ENCODE data around the gene CAPN2.
"Not testable (repeated sequence)": the region's sequence is repeated elsewhere in the genome, so short reads cannot be mapped to it uniquely, and the experiment has no call there.

CAPN2 gene

GRCh38 chr1:223793716-223794115 lies 81.4 kb downstream of the CAPN2 start:
- DNase-seq = no peak

GRCh38 chr1:223794136-223794880 lies 82.0 kb downstream of the CAPN2 start:
- no peak for DNase-seq

- DNase-seq = no peak
These were observed 83.9 kb downstream of the CAPN2 start for GRCh38 chr1:223796210-223796609.

- no peak for DNase-seq
These were observed 89.7 kb downstream of the CAPN2 start for GRCh38 chr1:223802032-223802431.

GRCh38 chr1:223802602-223803001 lies 90.3 kb downstream of the CAPN2 start:
- no peak for DNase-seq

GRCh38 chr1:223803211-223803610 lies 90.9 kb downstream of the CAPN2 start:
- no peak for DNase-seq

- not testable (repeated sequence) for DNase-seq
These were observed 97.6 kb downstream of the CAPN2 start for GRCh38 chr1:223809905-223810304.

GRCh38 chr1:223810586-223810985 lies 98.2 kb downstream of the CAPN2 start:
- no peak for DNase-seq

- no peak for DNase-seq
These were observed 99.3 kb downstream of the CAPN2 start for GRCh38 chr1:223811634-223812101.

GRCh38 chr1:223813645-223814044 lies 101.3 kb downstream of the CAPN2 start:
- no peak for DNase-seq

GRCh38 chr1:223815020-223815853 lies 102.9 kb downstream of the CAPN2 start:
- DNase-seq = no peak

GRCh38 chr1:223815865-223816264 lies 103.5 kb downstream of the CAPN2 start:
- DNase-seq = no peak

GRCh38 chr1:223817265-223817664 lies 104.9 kb downstream of the CAPN2 start:
- DNase-seq = not testable (repeated sequence)

- DNase-seq = no peak
These were observed 107.6 kb downstream of the CAPN2 start for GRCh38 chr1:223819730-223820514.

GRCh38 chr1:223820515-223820858 lies 108.1 kb downstream of the CAPN2 start:
- DNase-seq = no peak

- DNase-seq = no peak
These were observed 108.6 kb downstream of the CAPN2 start for GRCh38 chr1:223820971-223821370.

GRCh38 chr1:223824287-223824686 lies 111.9 kb downstream of the CAPN2 start:
- DNase-seq = no peak

GRCh38 chr1:223824712-223825111 lies 112.4 kb downstream of the CAPN2 start:
- no peak for DNase-seq

Data from activated CD4-positive, alpha-beta T cell treated with anti-CD3 and anti-CD28 coated beads, Interleukin-2, amount 50 U/mL, for 48 hours (primary cell).